Muscle of arm (tissue), 12 donors: ENCODE results near the gene LHX6. TPM values are rescaled to one million over a fixed set of nuclear protein-coding genes. Genes with fewer than 3 reads are reported as not detected.

Source experiments
- DNase-seq: peaks from one replicate; pipeline ENCODE4 v3.0.0-alpha.2; 2013
- polyA plus RNA-seq, 12 donors: library from polyadenylated mRNA; unstranded; fragments of 120-200 nt; gene quantifications; one replicate each; pipeline ENCODE4 v1.2.1, GENCODE V29; 2013; ENCODE audit not compliant: insufficient read length in 12 of 12

The LHX6 gene
- polyA plus RNA-seq, 12 donors, result 3.0 to 5.7 (median 5.2) TPM; not detected in 1

DNA sequence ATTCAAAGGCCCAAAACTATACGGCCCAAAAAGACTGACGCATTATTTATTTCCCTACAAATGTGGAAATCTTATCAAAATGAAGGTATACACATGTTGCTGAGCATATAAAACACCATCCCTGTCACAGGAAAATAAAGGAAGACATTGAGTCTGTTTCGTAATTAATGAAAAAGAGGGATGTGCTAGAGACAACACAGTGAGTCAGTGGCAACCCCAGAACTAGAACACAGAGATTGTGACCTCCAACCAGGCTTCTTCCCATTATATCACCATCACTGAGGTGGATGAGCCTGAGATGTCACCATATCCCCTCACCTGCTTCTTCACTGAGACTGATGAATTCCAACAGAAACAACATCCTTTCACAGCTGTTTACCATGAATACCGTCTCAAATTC lies 73.0 kb downstream of the LHX6 start:
- no peak for DNase-seq

Other genes starting within 250 kb of the LHX6 start
- gene TTLL11, start 135.6 kb downstream of the LHX6 start, polyA plus RNA-seq, result 10 to 100 TPM in 11 of 12 donors, not detected in 1; 13.0 to 36.5 (median 27.4) TPM
- gene NDUFA8, start 69.2 kb downstream of the LHX6 start, polyA plus RNA-seq, result 10 to 100 TPM in 11 of 12 donors, not detected in 1; 34.4 to 64.5 (median 57.9) TPM
- under 1 TPM in 4 of 12 donors, not detected in 8; 0.31 to 0.57 (median 0.43) TPM for gene MORN5, start 69.0 kb downstream of the LHX6 start, polyA plus RNA-seq
- 10 to 100 TPM in 11 of 12 donors, not detected in 1; 18.7 to 39.9 (median 33.7) TPM for gene RBM18, start 35.9 kb upstream of the LHX6 start, polyA plus RNA-seq
- 10 to 100 TPM in 11 of 12 donors, not detected in 1; 22.2 to 40.0 (median 29.2) TPM for gene MRRF, start 35.9 kb upstream of the LHX6 start, polyA plus RNA-seq
- gene PTGS1, start 142.1 kb upstream of the LHX6 start, polyA plus RNA-seq, result 10 to 100 TPM in 2 of 12 donors, 1 to 10 TPM in 9, not detected in 1; 3.3 to 11.2 (median 4.2) TPM
- gene OR1J1, start 249.0 kb upstream of the LHX6 start, polyA plus RNA-seq, result not detected